Tibial nerve (tissue), 3 donors: ENCODE results near the gene SPEN.

Source experiments
- CTCF ChIP-seq, 5 experiments: fragments of 200-600 bp in 3 of 5; fragments of 450-650 bp in 2 of 5; sonication (generic) in 3 of 5; IDR thresholded peaks; one replicate each; pipeline ENCODE4 v1.5.1; 2016 to 2019; ENCODE audit warnings: antibody characterized with exemption in 5 of 5, mild to moderate bottlenecking in 3 of 5, moderate library complexity in 2 of 5
- POLR2A ChIP-seq, 2 donors: fragments of 450-650 bp; IDR thresholded peaks; one replicate each; pipeline ENCODE4 v1.6.1; 2017; ENCODE audit warnings: antibody characterized with exemption in 2 of 2, mild to moderate bottlenecking in 2 of 2, moderate library complexity in 2 of 2

GRCh38 chr1:15825800-15826199, 21.7 kb upstream of the SPEN start:
- TF ChIP-seq CTCF (IDR thresholded peaks at IDR 0.05) (no peak), POLR2A (IDR thresholded peaks at IDR 0.05) (no peak)
